Measurements from ENCODE around the gene TSHZ1.

TSHZ1 gene

GRCh38 chr18:75219745-75220375 is 9.3 kb downstream of the TSHZ1 start:
- POLR2A ChIA-PET: no interaction called here

GRCh38 chr18:75220551-75221355 is 10.2 kb downstream of the TSHZ1 start:
- Histone ChIP-seq H3K36me3 (ENCODE audit: control insufficient read depth in 2 of 2, insufficient read depth in 1 of 2, low read length in 2 of 2) (no peaks in the 10 kb centered on the region), H3K4me1 (ENCODE audit: control insufficient read depth, insufficient read depth, low read length) (peaks cover 71% of the 10 kb centered on the region), H3K9me3 (ENCODE audit: control insufficient read depth, insufficient read depth, low read depth, low read length) (no peaks in the 10 kb centered on the region), H3K27ac (ENCODE audit: extremely low read depth, low read depth, low read length) (peak overlapping the region; percentile 1; the same call in 1 of the 2 replicates), H3K4me3 (ENCODE audit: low read depth, low read length) (no peak overlapping the region)
- CTCF ChIA-PET: no interaction called here
- POLR2A ChIA-PET: interaction anchor here (1.1 kb wide), 1 partner anchor 8 kb away, joined by 4 read pairs; no protein-coding TSS in a partner anchor
- TF ChIP-seq ZNF670 (tag by site-specific recombination; IDR thresholded peaks at IDR 0.05; ENCODE audit: low read depth) (no peak), FEZF1 (tag by site-specific recombination; IDR thresholded peaks at IDR 0.05) (peak; percentile 37; the same call in 1 of the 2 replicates)

More at GRCh38 chr18:75219745-75220375, 9.3 kb downstream of the TSHZ1 start:
- Histone ChIP-seq H3K36me3 (ENCODE audit: control insufficient read depth in 2 of 2, insufficient read depth in 1 of 2, low read length in 2 of 2) (no peaks in the 10 kb centered on the region), H3K4me1 (ENCODE audit: control insufficient read depth, insufficient read depth, low read length) (peaks cover 76% of the 10 kb centered on the region), H3K27ac (ENCODE audit: extremely low read depth, low read depth, low read length) (peak overlapping the region; percentile 1; the same call in 1 of the 2 replicates), H3K9me3 (ENCODE audit: control insufficient read depth, insufficient read depth, low read depth, low read length) (no peaks in the 10 kb centered on the region), H3K4me3 (ENCODE audit: low read depth, low read length) (no peak overlapping the region)
- CTCF ChIA-PET: no interaction called here
- no peak for TF ChIP-seq PRDM6 (tag by site-specific recombination; IDR thresholded peaks at IDR 0.05)
- TF ChIP-seq ZNF488 (tag by site-specific recombination; IDR thresholded peaks at IDR 0.05): no peak
- TF ChIP-seq ZNF776 (tag by site-specific recombination; IDR thresholded peaks at IDR 0.05; ENCODE audit: borderline replicate concordance): no peak
- TF ChIP-seq ZNF707 (tag by site-specific recombination; IDR thresholded peaks at IDR 0.05): no peak
- TF ChIP-seq ZNF423 (tag by site-specific recombination; IDR thresholded peaks at IDR 0.05): no peak
- TF ChIP-seq ZNF398 (tag by site-specific recombination; IDR thresholded peaks at IDR 0.05): no peak
- no peak for TF ChIP-seq ZNF416 (tag by site-specific recombination; IDR thresholded peaks at IDR 0.05)
- TF ChIP-seq OVOL3 (tag by site-specific recombination; IDR thresholded peaks at IDR 0.05): no peak
- no peak for TF ChIP-seq ZNF510 (tag by site-specific recombination; IDR thresholded peaks at IDR 0.05; ENCODE audit: insufficient replicate concordance)
- no peak for TF ChIP-seq ZNF501 (tag by site-specific recombination; IDR thresholded peaks at IDR 0.05)
- TF ChIP-seq ZNF175 (tag by site-specific recombination; IDR thresholded peaks at IDR 0.05): no peak

- H3K27ac ChIP-seq (ENCODE audit: extremely low read depth, low read depth, low read length): no peak overlapping the region
- H3K4me1 ChIP-seq (ENCODE audit: control insufficient read depth, insufficient read depth, low read length): peaks cover 68% of the 10 kb centered on the region
- ChIA-PET POLR2A (interaction anchor here (0.7 to 1.1 kb wide), 2 partner anchors 9 to 11 kb away, joined by 4 read pairs; partner anchors contain the start of gene TSHZ1), CTCF (no interaction called here)
- no peak overlapping the region for H3K4me3 ChIP-seq (ENCODE audit: low read depth, low read length)
- H3K9me3 ChIP-seq (ENCODE audit: control insufficient read depth, insufficient read depth, low read depth, low read length): no peaks in the 10 kb centered on the region
- TF ChIP-seq ZNF660 (tag by site-specific recombination; IDR thresholded peaks at IDR 0.05) (no peak), ZNF830 (tag by site-specific recombination; IDR thresholded peaks at IDR 0.05; ENCODE audit: low read depth) (no peak), GLIS2 (tag by site-specific recombination; IDR thresholded peaks at IDR 0.05) (no peak), GLIS1 (tag by site-specific recombination; IDR thresholded peaks at IDR 0.05) (no peak), TRIM28 (IDR thresholded peaks at IDR 0.05; ENCODE audit: borderline replicate concordance, low read length) (no peak), MZF1 (tag by site-specific recombination; IDR thresholded peaks at IDR 0.05; ENCODE audit: borderline replicate concordance) (no peak), ZNF548 (tag by site-specific recombination; IDR thresholded peaks at IDR 0.05) (no peak)
- no peaks in the 10 kb centered on the region for H3K36me3 ChIP-seq (ENCODE audit: control insufficient read depth in 2 of 2, insufficient read depth in 1 of 2, low read length in 2 of 2)
Observed at GRCh38 chr18:75221397-75221796, 10.8 kb downstream of the TSHZ1 start.

All from HEK293 (cell line).